RPMI8226 (cell line): ENCODE results near the gene ATG13.
"Not testable (repeated sequence)": the region's sequence is repeated elsewhere in the genome, so short reads cannot be mapped to it uniquely, and the experiment has no call there.

ENCODE experiments used
- DNase-seq: peaks from one replicate; pipeline ENCODE4 v3.0.0-alpha.2; 2015

The ATG13 gene

GRCh38 chr11:46617134-46617971, at the start of gene ATG13, which contains the start of gene HARBI1:
ATG13 (plus strand) TSS chr11:46617553; CDS start chr11:46644292, 26,739 bp downstream.
HARBI1 (minus strand) TSS chr11:46617227; CDS start chr11:46616237, 990 bp downstream.
- peak; percentile 96 for DNase-seq

GRCh38 chr11:46570790-46571398, 46.5 kb upstream of the ATG13 start:
- DNase-seq = no peak

GRCh38 chr11:46574656-46575055, 42.7 kb upstream of the ATG13 start:
- no peak for DNase-seq

DNA sequence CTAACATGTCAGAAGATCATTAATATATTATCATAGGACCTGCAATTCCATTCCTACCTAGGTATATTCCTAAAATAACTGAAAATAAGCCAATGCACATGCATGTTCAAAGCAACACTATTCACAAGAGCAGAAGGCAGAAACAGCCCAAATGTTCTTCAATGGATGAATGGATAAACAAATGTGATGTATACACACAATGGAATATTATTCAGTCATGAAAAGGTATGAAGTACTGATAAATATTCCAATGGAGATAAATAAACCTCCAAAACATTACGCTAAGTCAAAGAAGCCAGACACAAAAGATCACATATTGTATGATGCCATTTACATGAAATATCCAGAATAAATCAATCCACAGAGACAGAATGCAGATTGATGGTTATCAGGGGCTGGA, 40.3 kb upstream of the ATG13 start:
- no peak for DNase-seq

- DNase-seq = no peak
Observed at GRCh38 chr11:46582588-46582987, 34.8 kb upstream of the ATG13 start.

DNA sequence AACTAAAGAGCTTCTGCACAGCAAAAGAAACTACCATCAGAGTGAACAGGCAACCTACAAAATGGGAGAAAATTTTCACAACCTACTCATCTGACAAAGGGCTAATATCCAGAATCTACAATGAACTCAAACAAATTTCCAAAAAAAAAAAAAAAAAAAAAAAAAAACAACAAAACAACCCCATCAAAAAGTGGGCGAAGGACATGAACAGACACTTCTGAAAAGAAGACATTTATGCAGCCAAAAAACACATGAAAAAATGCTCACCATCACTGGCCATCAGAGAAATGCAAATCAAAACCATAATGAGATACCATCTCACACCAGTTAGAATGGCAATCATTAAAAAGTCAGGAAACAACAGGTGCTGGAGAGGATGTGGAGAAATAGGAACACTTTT, 33.8 kb upstream of the ATG13 start:
- DNase-seq = not testable (repeated sequence)

- DNase-seq = no peak
Observed at GRCh38 chr11:46588131-46588530, 29.2 kb upstream of the ATG13 start.

DNA sequence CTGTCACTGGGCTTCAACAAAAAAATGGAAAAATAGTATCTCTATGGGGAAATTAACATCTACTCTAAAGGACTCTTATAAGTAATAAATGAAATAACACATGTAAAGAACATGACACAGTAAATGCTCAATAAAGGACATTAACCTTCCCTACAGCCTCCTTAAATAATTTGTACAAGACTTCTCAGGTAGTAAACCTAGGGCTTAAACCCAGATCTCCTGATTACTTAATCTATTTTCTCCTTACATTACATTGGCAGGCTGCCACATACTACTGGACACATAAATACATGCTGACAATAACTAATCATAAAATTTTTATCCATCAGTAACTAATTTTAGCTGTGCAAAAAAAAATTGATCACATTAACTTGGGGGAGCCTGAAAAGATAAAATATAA, 28.4 kb upstream of the ATG13 start:
- no peak for DNase-seq

DNA sequence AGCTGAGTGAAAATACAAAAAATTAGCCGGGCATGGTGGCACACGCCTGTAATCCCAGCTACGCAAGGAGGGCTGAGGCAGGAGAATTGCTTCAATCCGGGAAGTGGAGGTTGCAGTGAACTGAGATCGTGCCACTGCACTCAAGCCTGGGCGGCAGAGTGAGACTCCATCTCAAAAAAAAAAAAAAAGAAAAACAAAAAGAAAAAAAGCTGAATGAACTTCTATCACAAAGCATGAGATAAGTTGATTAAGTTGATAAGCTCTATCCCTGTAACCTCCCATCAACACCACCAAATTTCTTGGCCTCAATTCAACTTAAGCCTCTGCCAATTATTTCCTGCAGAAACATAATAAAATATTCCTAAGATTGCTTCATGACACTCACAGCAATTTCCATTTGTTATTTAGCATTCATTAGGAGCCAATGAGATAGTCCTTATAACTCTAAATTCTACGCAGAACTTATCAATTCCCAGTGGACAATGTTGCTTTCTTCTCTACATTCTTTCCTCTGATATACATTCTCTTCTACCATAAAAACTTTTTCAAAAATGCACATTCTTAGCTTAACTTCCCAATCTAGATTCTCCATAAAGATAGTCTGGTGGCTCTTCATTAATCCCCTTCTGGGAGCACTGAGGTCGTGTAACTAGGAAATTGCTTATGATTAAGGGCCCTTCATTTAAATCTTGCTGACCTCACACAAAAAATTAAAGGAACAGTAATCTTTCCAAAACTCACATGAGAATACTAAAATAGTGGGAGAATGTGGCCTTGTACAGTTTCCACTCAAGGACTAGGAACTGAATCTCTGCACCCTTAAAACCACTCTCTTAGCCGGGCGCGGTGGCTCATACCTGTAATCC, 26.4 kb upstream of the ATG13 start:
- DNase-seq = no peak

DNA sequence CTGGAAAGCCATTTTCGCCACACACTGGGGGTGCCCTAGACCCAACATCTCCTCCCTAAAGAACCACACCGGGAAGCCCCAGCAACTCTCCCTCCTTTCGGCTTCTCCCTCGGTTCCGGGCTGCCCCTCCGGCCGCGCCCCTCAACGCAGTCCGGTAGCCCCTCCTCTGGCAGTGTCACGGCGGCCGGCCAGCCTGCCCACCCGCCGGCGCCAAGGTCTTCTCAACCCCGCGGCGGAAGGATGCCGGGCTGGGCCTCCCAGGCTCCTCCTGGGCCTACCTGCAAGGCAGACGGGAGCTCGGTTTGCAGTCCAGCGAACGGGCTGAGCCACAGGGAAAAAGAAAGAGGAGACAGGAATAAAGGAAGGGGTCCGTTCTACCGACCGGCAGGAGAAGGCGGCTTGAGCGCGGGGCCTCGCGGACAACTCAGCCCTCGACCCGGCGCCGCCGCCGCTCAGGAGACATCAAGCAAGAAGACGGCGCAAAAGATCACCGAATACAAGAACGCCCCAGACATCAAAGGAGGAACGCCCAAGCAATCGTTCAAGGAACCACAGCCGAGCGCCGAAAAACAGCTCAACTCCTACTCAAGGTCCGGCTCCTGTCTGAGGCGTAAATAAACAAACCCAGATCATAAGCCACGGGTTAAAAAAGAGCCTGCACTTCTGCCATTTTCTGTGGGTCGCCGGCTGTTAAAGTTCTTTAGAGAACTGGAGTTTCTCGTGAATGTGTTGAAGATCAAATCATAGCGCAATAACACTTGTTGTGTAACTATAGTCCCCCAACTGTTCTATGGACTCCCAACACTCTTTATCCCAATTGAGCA, 23.6 kb upstream of the ATG13 start, which contains the start of gene AMBRA1:
AMBRA1 (minus strand) TSS at position 474 of the 824 bp plus-strand sequence. CDS start 45,643 bp downstream, outside the sequence.
- DNase-seq = peak; percentile 93

DNA sequence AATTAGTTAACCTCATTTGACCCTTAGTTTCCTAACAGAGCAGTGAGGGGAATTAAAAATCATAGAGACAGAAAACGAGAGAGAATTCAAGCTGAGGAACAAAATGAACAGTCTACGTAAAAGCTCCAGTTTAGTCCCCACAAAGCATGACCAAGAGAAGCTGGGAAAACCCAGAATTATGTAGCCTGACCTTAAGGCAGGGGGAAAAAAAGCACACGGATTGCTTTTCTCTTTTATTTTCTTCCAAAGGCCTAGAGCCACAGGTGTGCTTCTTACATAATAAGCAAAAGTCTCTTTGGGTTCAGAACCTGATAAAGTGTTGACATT, 23.0 kb upstream of the ATG13 start:
- DNase-seq = no peak

DNA sequence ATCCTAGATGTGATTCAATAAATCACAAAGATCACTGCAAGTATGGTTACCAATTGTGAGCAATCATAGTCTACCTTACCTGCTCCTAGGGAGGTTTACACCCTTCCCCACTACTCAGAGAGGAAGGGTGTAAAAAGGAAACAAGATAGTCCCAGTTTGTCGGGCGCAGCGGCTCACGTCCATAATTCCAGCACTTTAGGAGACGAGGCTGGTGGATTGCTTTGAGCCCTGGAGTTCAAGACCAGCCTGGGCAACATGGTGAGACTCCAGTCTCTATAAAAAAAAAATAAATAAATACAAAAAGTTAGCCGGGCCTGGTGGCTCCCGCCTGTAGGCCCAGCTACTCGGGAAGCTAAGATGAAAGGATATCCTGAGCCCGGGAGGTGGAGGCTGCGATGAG, 22.6 kb upstream of the ATG13 start:
- DNase-seq = no peak

GRCh38 chr11:46597155-46597554, 20.2 kb upstream of the ATG13 start:
- no peak for DNase-seq

- no peak for DNase-seq
Observed at GRCh38 chr11:46597609-46598219, 19.6 kb upstream of the ATG13 start.

GRCh38 chr11:46599340-46600193, 17.8 kb upstream of the ATG13 start:
- no peak for DNase-seq

DNA sequence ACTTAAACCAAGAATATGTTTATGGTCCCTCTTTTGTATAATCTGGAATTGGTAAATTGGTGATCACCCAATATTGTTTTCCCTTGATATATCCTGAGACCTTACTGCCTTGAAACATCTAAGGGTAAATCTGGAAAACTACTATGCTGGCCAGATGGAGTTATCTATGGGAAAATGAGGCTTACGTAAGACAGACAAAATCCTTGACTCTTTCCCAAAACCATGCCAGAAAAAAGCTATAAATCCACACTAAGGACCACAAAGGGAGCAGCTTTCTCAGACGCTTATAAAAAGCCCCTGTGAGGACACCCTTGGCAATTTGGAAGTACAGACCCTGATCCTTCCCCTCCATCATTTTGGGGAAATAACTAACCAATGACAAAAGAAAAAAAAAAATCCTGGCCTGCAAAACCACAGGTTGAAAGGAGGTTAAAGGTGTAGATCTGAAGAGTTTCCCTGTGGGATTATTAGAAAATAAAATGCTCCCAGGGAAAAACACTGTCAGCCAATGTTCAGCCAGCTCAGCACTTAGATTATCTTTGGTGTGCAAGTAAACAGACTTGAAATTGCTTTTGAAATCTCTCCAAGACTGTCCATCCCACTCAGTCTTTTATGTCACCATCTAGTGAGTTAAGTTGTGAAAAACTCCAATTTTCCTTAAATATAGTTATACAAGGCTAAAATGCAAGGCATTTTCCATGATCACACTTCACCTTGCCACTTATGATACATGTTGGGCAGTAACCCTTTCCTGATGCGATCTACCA, 17.0 kb upstream of the ATG13 start:
- DNase-seq = no peak

DNA sequence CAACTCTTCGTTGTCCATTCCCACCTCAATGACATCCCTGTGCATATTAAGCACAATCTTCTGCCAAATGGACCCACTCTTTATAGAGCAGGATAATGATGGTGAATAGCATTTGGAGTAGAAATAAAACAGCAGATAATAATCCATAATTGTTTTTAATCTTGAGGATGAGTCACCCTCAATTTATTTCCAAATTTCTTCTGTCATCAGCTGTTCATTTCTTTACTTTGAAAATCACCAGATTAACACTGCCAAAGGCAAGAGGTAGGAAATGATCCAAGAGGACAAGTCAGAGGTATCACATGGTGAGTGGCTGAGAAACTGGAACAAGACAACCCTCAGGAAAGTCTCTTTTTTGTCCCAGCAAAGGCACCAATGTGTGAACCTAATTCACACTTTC, 16.2 kb upstream of the ATG13 start:
- no peak for DNase-seq

GRCh38 chr11:46603704-46604308, 13.5 kb upstream of the ATG13 start:
- peak; percentile 14 for DNase-seq

- DNase-seq = no peak
Observed at GRCh38 chr11:46604796-46605195, 12.6 kb upstream of the ATG13 start.

GRCh38 chr11:46607516-46607915, 9.8 kb upstream of the ATG13 start:
- DNase-seq = no peak
